ENCODE results near the gene IL5. TPM values are rescaled to one million over a fixed set of nuclear protein-coding genes. Genes with fewer than 3 reads are reported as not detected.

Gene IL5
- total RNA-seq, 1 experiment from 2014 or later, result not detected

- H3K36me3 ChIP-seq (ENCODE audit: low read depth, low read length), result no peaks in the 10 kb centered on the region; the same call in 1 of the 2 replicates
- ChIA-PET CTCF (no interaction called here), POLR2A (ENCODE audit: unreplicated experiment) (no interaction called here)
- no peak overlapping the region for H3K4me3 ChIP-seq (ENCODE audit: low read length)
- H3K4me2 ChIP-seq (ENCODE audit: low read length), result no peak overlapping the region
- no TSS peak for BruUV-seq (replicated peaks)
- H2AFZ ChIP-seq (ENCODE audit: low read length), result no peak overlapping the region
- H3K9me2 ChIP-seq (replicated peaks; ENCODE audit: low read length), result no peaks in the 10 kb centered on the region
- no peaks in the 10 kb centered on the region for H3F3A ChIP-seq (ENCODE audit: low read length, unreplicated experiment)
- no peaks in the 10 kb centered on the region for H3K9me3 ChIP-seq (ENCODE audit: low read length)
- no peak overlapping the region for H3K27ac ChIP-seq (ENCODE audit: low read length)
- peaks cover 46% of the 10 kb centered on the region for H3K4me1 ChIP-seq (ENCODE audit: insufficient read depth, low read length)
- H3K27me3 ChIP-seq (ENCODE audit: low read length), result no peaks in the 10 kb centered on the region
- peaks cover 22% of the 10 kb centered on the region for H3K79me2 ChIP-seq (ENCODE audit: low read length)
- TF ChIP-seq EZH2 (IDR thresholded peaks at IDR 0.05; ENCODE audit: low read length, unreplicated experiment) (no peak), EZH2phosphoT487 (IDR thresholded peaks at IDR 0.05; ENCODE audit: borderline replicate concordance, low read length) (no peak), CTCF (conservative IDR thresholded peaks at IDR 0.05; ENCODE audit: low read depth, low read length) (no peak)
- intact Hi-C loops (cut with micrococcal nuclease), result loop anchor here (10.0 kb wide), 1 partner anchor 198 kb away; the partner anchor contains the start of gene SLC22A4
- peaks cover 18% of the 10 kb centered on the region for H4K20me1 ChIP-seq (ENCODE audit: low read length)
- no peak for ATAC-seq
- H3K9ac ChIP-seq (ENCODE audit: low read length), result no peak overlapping the region
- DNase-seq, result no peak
Observed at GRCh38 chr5:132493241-132493640, 50.1 kb downstream of the IL5 start.

- TF ChIP-seq CTCF (conservative IDR thresholded peaks at IDR 0.05; ENCODE audit: low read depth, low read length) (no peak), EZH2phosphoT487 (IDR thresholded peaks at IDR 0.05; ENCODE audit: borderline replicate concordance, low read length) (no peak)
- Histone ChIP-seq H3K4me1 (ENCODE audit: insufficient read depth, low read length) (peaks cover 42% of the 10 kb centered on the region), H3K27me3 (ENCODE audit: low read length) (no peaks in the 10 kb centered on the region), H3K27ac (ENCODE audit: low read length) (no peak overlapping the region), H2AFZ (ENCODE audit: low read length) (no peak overlapping the region), H4K20me1 (ENCODE audit: low read length) (peaks cover 25% of the 10 kb centered on the region), H3F3A (ENCODE audit: low read length, unreplicated experiment) (no peaks in the 10 kb centered on the region), H3K9ac (ENCODE audit: low read length) (no peak overlapping the region), H3K9me3 (ENCODE audit: low read length) (no peaks in the 10 kb centered on the region), H3K4me3 (ENCODE audit: low read length) (no peak overlapping the region), H3K4me2 (ENCODE audit: low read length) (no peak overlapping the region), H3K79me2 (ENCODE audit: low read length) (peaks cover 29% of the 10 kb centered on the region), H3K9me2 (replicated peaks; ENCODE audit: low read length) (no peaks in the 10 kb centered on the region), H3K36me3 (ENCODE audit: low read depth, low read length) (peaks cover 7% of the 10 kb centered on the region; the same call in 1 of the 2 replicates)
- no peak for DNase-seq
- CTCF ChIA-PET, result no interaction called here
- ATAC-seq, result no peak
- BruUV-seq (replicated peaks), result no TSS peak
- intact Hi-C loops (cut with micrococcal nuclease), result loop anchor here (10.0 kb wide), 1 partner anchor 198 kb away; the partner anchor contains the start of gene SLC22A4
- POLR2A ChIA-PET (ENCODE audit: unreplicated experiment), result interaction anchor here (0.6 kb wide), 1 partner anchor 54 kb away, joined by 3 read pairs; no protein-coding TSS in a partner anchor
Observed at GRCh38 chr5:132492386-132493125, 50.8 kb downstream of the IL5 start.

Other genes starting within 250 kb of the IL5 start
- 2.2 and 3.4 TPM in 2 replicates for gene SLC22A4, start 249.1 kb downstream of the IL5 start, total RNA-seq (2014; rRNA removed)
- gene SLC22A5, start 173.8 kb downstream of the IL5 start, total RNA-seq (2014; rRNA removed), result 8.2 and 21.8 TPM in 2 replicates
- gene IRF1, start 52.7 kb downstream of the IL5 start, total RNA-seq (2014; rRNA removed), result 21.1 and 23.1 TPM in 2 replicates
- gene RAD50, start 13.5 kb upstream of the IL5 start, total RNA-seq (2014; rRNA removed), result 3.5 and 6.7 TPM in 2 replicates
- not detected in 2 replicates for gene IL13, start 114.7 kb upstream of the IL5 start, total RNA-seq (2014; rRNA removed)
- gene IL4, start 130.5 kb upstream of the IL5 start, total RNA-seq (2014; rRNA removed), result not detected in 2 replicates
- gene KIF3A, start 194.0 kb upstream of the IL5 start, total RNA-seq (2014; rRNA removed), result 5.7 and 9.5 TPM in 2 replicates
- not detected in 2 replicates for gene CCNI2, start 203.9 kb upstream of the IL5 start, total RNA-seq (2014; rRNA removed)
- 21.9 and 29.4 TPM in 2 replicates for gene SEPTIN8, start 233.7 kb upstream of the IL5 start, total RNA-seq (2014; rRNA removed)